GM15510 (cell line): ENCODE data around the gene VDR.

ENCODE experiments used
- POLR2A ChIP-seq: IDR thresholded peaks from 3 replicates; pipeline ENCODE4 v1.6.1; 2011; ENCODE audit warnings: borderline replicate concordance; ENCODE audit not compliant: insufficient read length; ENCODE audit errors: extremely low read depth

VDR gene

GRCh38 chr12:47904713-47905709 is at the start of gene VDR:
Gene VDR, minus strand, starts transcription at chr12:47904994. Its CDS starts 25,881 bp downstream, at chr12:47879113.
- peak; percentile 56 for TF ChIP-seq POLR2A

GRCh38 chr12:47954058-47954457 is 49.3 kb upstream of the VDR start:
- no peak for TF ChIP-seq POLR2A

GRCh38 chr12:47950856-47951468 is 46.2 kb upstream of the VDR start:
- no peak for TF ChIP-seq POLR2A

GRCh38 chr12:47949441-47950341 is 44.9 kb upstream of the VDR start:
- TF ChIP-seq POLR2A, result no peak

- no peak for TF ChIP-seq POLR2A
Observed at GRCh38 chr12:47947341-47947740, 42.5 kb upstream of the VDR start.

- no peak for TF ChIP-seq POLR2A
Observed at GRCh38 chr12:47946413-47947323, 41.9 kb upstream of the VDR start.

- no peak for TF ChIP-seq POLR2A
Observed at GRCh38 chr12:47945341-47945728, 40.5 kb upstream of the VDR start.

GRCh38 chr12:47944685-47945340 is 40.0 kb upstream of the VDR start:
- TF ChIP-seq POLR2A, result no peak

GRCh38 chr12:47943623-47944340 is 39.0 kb upstream of the VDR start:
- no peak for TF ChIP-seq POLR2A

GRCh38 chr12:47942614-47943225 is 37.9 kb upstream of the VDR start:
- no peak for TF ChIP-seq POLR2A

- no peak for TF ChIP-seq POLR2A
Observed at GRCh38 chr12:47941871-47942613, 37.2 kb upstream of the VDR start.

- no peak for TF ChIP-seq POLR2A
Observed at GRCh38 chr12:47941475-47941780, 36.6 kb upstream of the VDR start.

- TF ChIP-seq POLR2A, result no peak
Observed at GRCh38 chr12:47940773-47941474, 36.1 kb upstream of the VDR start.
